ENCODE results near the gene TRIP13.

Gene TRIP13

GRCh38 chr5:961711-962240, 69.1 kb downstream of the TRIP13 start:
- no peak for TF ChIP-seq CTCF (IDR thresholded peaks at IDR 0.05; ENCODE audit: low read depth, low read length)
- H3K4me1 ChIP-seq: peaks cover 30% of the 10 kb centered on the region
- no peak for DNase-seq
- H3K4me3 ChIP-seq (ENCODE audit: low read depth, low read length): no peak overlapping the region
- no peaks in the 10 kb centered on the region for H3K27me3 ChIP-seq
- H3K9me3 ChIP-seq: no peaks in the 10 kb centered on the region
- no peaks in the 10 kb centered on the region for H3K36me3 ChIP-seq

- Histone ChIP-seq H3K27me3 (no peaks in the 10 kb centered on the region), H3K4me1 (peaks cover 30% of the 10 kb centered on the region), H3K36me3 (no peaks in the 10 kb centered on the region), H3K4me3 (ENCODE audit: low read depth, low read length) (no peak overlapping the region), H3K9me3 (no peaks in the 10 kb centered on the region)
- TF ChIP-seq CTCF (IDR thresholded peaks at IDR 0.05; ENCODE audit: low read depth, low read length): no peak
- no peak for DNase-seq
These were observed 69.7 kb downstream of the TRIP13 start for GRCh38 chr5:962386-962785.

- DNase-seq: no peak
- Histone ChIP-seq H3K9me3 (no peaks in the 10 kb centered on the region), H3K4me1 (peaks cover 30% of the 10 kb centered on the region), H3K27me3 (no peaks in the 10 kb centered on the region), H3K4me3 (ENCODE audit: low read depth, low read length) (no peak overlapping the region), H3K36me3 (no peaks in the 10 kb centered on the region)
- no peak for TF ChIP-seq CTCF (IDR thresholded peaks at IDR 0.05; ENCODE audit: low read depth, low read length)
These were observed 70.1 kb downstream of the TRIP13 start for GRCh38 chr5:962801-963200.

- no peaks in the 10 kb centered on the region for H3K27me3 ChIP-seq
- no peaks in the 10 kb centered on the region for H3K36me3 ChIP-seq
- no peak for TF ChIP-seq CTCF (IDR thresholded peaks at IDR 0.05; ENCODE audit: low read depth, low read length)
- DNase-seq: no peak
- no peak overlapping the region; the same call in 1 of the 2 replicates for H3K4me3 ChIP-seq (ENCODE audit: low read depth, low read length)
- no peaks in the 10 kb centered on the region for H3K9me3 ChIP-seq
- H3K4me1 ChIP-seq: peaks cover 30% of the 10 kb centered on the region
These were observed 70.6 kb downstream of the TRIP13 start for GRCh38 chr5:963310-963672.

- no peak for TF ChIP-seq CTCF (IDR thresholded peaks at IDR 0.05; ENCODE audit: low read depth, low read length)
- Histone ChIP-seq H3K4me3 (ENCODE audit: low read depth, low read length) (peak overlapping the region; percentile 21), H3K4me1 (peaks cover 25% of the 10 kb centered on the region), H3K9me3 (no peaks in the 10 kb centered on the region), H3K27me3 (no peaks in the 10 kb centered on the region), H3K36me3 (no peaks in the 10 kb centered on the region)
- DNase-seq: peak; percentile 80
These were observed 71.2 kb downstream of the TRIP13 start for GRCh38 chr5:963673-964531.

GRCh38 chr5:964821-965220, 72.1 kb downstream of the TRIP13 start:
- H3K9me3 ChIP-seq: no peaks in the 10 kb centered on the region

More at GRCh38 chr5:964821-965220, 72.1 kb downstream of the TRIP13 start:
- no peak for DNase-seq
- no peak overlapping the region for H3K4me3 ChIP-seq (ENCODE audit: low read depth, low read length)
- H3K4me1 ChIP-seq: peaks cover 21% of the 10 kb centered on the region
- TF ChIP-seq CTCF (IDR thresholded peaks at IDR 0.05; ENCODE audit: low read depth, low read length): no peak
- no peaks in the 10 kb centered on the region for H3K36me3 ChIP-seq
- no peaks in the 10 kb centered on the region for H3K27me3 ChIP-seq

All from BE2C (cell line).